Anterior cingulate cortex (tissue), 58 donors: ENCODE measurements around the gene ATP9B.

Experiments
- DNase-seq, 58 donors: peaks; one replicate each; lab custom pipeline; 2025; lab: John Stamatoyannopoulos, UW

ATP9B gene

GRCh38 chr18:79420033-79420745 lies 351.0 kb downstream of the ATP9B start:
- no peak for DNase-seq

DNA sequence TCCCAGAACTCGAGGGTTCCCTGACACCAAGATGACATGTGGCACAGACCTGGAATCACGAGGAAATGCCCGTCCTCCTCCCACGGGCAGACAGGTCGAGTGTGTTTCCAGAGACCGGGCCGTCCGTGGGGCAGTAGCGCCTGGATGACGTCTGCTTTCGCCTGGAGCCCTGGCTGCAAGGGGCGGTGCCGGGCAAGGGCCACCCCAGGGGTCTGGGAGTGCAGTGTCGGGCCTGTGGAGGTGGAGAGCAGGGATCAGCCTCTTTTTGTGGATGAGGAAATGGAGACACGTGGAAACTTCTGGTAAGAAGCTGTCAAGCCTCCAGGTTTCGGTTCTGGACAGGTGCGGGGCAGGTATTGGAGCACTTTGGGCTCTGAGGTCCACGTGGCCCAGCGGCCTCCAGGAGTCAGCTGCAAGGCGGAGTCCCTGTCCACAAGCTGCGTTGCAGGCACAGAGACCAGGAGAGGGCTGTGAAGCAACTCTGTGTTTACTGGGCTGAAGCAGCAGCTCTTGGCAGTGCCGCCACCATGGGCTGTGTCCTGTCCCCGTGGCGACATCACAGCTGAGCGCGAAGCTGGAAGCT lies 352.2 kb downstream of the ATP9B start:
- DNase-seq: no peak

DNA sequence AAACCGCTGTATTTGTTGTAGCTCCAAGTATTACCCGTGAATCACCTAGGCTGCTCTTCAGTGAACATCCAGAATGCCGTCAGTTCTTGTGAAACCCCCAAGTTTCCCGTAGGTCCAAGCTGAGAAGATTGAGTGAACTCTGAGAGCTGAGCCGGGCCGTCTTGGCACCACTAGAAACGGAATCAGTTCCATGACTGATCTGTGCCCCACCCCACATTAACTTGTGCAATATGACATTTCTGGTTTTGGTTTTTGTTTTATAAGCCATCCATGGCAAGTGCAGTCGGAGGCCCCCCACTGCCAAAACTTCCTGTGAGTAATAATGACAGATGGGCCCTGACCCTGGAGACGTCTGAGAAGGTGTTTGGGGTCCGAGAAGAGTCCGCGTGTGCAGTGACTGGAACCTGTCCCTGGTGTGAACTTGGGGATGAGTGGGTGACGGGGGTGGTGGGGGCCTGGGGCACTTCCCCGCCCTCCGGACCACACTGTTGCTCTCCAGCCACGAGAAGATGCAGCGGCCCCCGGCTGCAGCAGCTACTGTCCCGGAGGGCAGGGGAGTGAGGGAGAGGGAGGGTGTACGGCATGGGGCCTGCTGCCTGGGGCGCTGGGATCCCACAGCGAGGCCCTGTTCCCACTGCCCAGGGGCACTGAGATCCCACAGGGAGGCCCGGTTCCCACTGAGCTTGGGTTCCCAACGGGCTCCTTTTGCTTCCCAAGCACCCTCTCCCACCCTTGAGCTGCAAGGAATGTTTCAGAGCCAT lies 353.0 kb downstream of the ATP9B start:
- no peak for DNase-seq

DNA sequence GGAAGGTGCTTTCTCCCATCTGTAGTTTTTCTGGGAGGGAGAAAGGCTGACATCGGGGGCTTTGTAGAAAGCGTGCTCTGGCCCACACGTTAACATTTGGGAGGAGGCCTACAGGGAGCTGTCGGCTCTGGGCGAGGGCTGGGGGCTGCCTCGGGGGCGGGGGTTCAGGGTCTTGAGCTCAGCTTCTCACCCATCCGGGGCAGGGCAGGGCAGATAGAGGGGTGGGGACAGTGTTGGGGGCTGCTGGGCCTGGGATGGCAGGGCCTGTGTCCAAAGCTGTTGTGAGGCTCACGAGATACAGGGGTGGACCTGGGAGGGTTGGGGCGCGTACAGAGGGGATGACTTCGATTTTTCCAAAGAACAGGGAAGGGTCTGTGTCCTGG lies 353.6 kb downstream of the ATP9B start:
- no peak for DNase-seq

DNA sequence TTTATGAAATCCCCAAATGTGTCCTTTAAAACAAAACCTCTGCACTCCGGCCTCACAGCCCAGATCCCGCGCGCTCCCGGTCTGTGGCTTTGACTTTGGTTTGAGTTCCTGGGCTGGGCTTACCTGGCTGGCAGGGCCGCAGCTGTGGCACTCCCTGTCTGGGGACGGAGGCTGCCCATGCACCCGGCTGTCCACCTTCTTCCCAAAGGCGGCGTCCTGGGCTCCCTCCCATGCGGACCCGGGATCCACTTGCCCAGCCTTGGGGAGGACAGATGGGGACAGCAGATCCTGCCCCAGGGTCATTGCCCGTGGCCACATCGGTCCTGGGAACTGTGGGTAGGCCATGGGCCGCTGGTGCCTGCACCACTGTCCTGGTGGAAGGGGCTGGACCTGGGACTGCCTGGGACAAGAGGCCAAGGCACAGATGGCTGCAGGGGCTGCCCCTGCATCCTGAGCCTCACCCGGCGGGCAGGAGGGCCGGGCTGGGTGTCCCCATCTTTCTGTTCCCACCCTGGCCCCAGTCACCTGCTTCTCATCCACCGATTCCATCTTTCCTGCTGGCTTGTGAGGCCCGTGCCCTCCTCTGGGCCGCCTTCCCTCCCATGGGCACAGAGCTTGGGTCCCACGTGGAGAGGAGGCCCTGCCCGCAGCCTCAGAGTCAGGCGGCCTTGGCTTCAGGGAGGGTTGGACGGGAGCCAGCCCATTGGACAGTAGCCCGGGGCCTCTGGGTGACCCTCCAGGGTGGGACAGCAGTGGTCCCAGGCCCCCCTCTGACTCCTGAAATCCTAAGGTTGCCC lies 354.2 kb downstream of the ATP9B start:
- peak in 2 of 58 donors; percentile 13 to 17 for DNase-seq

- DNase-seq: no peak
Observed at GRCh38 chr18:79424008-79424565, 354.9 kb downstream of the ATP9B start.

GRCh38 chr18:79424880-79425568 lies 355.8 kb downstream of the ATP9B start:
- no peak for DNase-seq

GRCh38 chr18:79425569-79425886 lies 356.3 kb downstream of the ATP9B start:
- no peak for DNase-seq

- no peak for DNase-seq
Observed at GRCh38 chr18:79426376-79427300, 357.4 kb downstream of the ATP9B start.

DNA sequence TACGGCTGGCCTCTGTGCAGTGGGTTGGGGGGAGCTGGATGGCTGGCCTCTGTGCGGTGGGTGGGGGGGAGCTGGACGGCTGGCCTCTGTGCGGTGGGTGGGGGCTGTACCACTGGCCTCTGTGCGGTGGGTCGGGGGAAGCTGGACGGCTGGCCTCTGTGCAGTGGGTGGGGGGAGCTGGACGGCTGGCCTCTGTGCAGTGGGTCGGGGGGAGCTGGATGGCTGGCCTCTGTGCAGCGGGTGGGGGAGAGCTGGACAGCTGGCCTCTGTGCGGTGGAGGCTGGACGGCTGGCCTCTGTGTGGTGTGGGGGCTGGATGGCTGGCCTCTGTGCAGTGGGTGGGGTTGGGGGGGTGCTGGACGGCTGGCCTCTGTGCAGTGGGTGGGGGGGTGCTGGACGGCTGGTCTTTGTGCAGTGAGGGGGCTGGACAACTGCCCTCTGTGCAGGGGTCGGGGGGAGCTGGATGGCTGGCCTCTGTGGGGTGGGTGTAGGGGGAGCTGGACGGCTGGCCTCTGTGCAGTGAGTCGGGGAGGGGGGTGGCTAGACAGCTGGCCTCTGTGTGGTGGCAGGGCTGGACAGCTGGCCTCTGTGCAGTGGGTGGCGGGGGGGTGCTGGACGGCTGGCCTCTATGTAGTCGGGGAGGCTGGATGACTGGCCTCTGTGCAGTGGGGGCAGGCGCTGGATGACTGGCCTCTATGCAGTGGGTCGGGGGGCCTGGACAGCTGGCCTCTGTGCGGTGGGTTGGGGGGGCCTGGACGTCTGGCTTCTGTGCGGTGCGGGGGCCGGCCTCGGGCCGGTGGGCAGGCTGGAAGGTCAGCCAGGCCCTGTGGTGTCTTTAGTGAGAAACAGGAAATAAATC lies 358.4 kb downstream of the ATP9B start:
- no peak for DNase-seq
